Anterior cingulate cortex (tissue), 58 donors: Measurements from ENCODE around the gene OXCT1.
"Not testable (repeated sequence)": the region's sequence is repeated elsewhere in the genome, so short reads cannot be mapped to it uniquely, and the experiment has no call there.

Source experiments
- DNase-seq, 58 donors: peaks; one replicate each; lab custom pipeline; 2025; lab: John Stamatoyannopoulos, UW

Gene OXCT1

DNA sequence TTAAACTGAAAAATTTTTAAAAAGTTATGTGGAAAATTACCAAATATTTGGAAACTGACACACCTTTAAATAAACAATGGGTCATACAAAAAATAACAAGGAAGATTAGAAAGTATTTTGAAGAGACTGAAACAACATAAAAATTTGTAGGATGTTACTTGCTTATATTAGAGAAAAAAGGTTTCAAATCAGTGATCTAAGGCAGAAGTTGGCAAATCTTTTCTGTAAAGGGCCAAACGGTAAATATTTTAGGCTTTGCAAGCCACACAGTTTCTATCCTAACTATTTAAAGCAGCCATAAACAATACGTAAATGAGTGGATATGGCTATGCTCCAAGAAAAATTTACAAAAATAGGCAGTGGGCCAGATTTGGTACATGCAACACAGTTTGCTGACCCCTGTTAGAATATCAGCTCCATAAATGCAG is 81.3 kb downstream of the OXCT1 start:
- DNase-seq, result no peak

DNA sequence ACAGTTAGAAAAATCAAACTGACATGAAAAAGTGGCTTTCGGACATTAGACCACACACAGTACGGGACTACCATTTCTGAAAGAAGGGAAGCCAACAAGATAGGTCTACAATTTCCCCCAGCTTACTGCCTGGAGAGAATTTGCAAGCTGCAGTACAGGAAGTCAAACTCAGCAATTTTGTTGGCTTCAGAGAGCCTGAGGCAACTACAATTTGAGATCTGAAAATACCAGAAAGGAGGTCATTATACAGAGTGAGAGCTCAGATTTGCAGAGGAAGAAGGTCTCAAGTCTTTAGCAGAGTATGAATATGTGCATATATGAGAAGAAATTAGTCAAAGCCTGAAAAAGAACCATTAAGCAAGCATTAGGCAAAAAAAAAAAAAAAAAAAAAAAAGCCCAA is 83.0 kb downstream of the OXCT1 start:
- DNase-seq, result no peak

DNA sequence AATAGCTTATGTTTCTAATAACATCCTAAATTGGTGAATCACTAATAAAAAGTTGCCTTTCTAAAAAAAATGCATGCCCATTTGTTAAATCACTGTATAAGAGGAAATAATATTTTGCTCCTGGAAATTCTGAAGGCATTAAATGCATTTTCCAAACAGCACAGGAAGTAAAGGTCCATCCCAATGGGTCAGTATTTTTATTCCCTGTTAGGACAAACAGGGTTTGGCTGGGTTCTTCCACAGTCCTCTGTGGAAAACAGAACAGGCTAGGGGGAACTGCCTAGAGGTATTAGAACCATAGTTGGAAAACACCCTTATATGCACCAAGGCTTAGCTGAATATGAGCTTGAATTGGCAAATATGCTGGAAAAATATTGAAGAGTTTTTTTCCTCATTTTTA is 85.2 kb downstream of the OXCT1 start:
- DNase-seq, result no peak

DNA sequence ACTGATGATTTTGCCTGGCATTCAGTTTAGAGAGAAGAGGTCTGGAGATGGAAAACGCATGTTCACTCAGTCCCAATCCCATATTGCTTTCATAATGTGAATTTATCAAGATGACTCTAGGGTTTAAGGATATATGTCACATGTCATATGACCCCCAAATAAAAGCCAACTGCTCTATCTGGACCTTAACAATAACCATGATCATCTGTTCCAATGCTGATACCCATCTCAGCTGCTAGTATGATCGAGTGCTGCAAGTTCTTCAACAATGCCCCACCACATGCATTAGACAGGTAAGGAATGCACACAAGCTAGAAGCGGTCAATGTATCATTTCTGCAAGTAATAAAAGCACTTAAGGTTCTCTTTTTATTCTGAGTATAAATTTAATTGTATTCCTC is 91.8 kb downstream of the OXCT1 start:
- no peak for DNase-seq

DNA sequence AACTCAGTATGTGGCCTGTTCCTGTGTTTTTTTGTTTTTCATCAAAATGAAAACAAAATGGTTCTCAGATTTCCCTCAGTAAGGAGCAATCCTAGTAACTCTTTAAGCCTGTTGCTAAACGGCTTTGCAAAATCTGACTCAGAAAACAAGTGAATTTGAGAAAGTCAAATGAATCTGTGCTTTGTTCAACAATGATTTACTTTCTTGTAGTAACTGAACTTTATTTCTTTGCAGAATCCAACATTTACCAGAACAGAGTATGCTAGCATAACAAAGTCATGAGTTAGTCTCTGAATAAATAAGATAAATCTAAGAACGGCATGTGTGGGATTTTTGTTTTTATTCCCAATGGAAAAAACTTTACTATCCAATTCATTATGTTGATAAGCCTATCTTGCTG is 93.8 kb downstream of the OXCT1 start:
- no peak for DNase-seq

DNA sequence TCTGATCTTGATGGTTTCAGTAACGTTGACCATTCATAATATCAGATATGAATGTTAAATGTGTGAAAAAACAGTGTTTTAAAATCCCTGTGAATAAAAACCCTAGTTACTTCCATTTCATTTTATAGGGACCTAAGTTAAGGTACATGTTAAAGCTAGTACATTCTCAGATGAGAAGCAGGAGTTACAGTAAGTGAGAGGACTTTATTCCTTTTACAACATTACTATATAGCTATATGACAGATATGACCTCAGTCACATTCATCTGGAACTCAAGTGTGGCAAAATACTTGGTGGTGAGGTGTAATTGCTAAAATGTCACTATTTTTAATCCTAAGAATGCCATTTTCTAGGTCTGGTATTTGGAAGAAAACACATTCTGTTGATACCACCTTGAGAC is 96.4 kb downstream of the OXCT1 start:
- no peak for DNase-seq

DNA sequence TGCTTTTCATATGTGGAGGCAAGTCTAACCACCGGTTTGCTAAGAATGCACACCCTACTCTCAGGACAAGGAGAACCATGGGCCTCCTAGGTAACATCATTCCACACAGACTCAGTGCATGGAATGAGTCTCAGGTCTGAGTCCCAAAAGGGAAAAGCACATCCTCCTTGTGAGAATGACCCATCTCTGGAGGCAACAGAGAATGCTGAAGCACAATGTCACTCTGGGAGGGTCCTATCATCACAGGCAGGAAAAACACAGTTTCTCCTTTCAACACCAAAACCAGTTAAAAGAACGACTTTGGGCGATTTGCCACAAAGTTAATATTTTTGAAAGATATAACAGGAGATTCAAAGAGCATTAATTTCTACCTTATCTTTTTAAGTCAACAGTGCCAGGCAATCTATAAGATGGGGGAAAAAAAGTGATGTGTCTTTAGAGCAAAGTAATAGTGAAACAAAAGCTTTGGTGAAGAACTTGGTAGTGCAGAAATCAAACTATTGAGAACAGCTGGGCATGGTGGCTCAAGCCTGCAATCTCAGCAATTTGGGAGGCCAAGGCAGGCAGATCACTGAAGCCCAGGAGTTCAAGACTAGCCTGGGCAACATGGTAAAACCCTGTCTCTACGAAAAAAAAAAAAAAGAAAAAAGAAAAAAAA is 97.3 kb downstream of the OXCT1 start:
- no peak for DNase-seq

DNA sequence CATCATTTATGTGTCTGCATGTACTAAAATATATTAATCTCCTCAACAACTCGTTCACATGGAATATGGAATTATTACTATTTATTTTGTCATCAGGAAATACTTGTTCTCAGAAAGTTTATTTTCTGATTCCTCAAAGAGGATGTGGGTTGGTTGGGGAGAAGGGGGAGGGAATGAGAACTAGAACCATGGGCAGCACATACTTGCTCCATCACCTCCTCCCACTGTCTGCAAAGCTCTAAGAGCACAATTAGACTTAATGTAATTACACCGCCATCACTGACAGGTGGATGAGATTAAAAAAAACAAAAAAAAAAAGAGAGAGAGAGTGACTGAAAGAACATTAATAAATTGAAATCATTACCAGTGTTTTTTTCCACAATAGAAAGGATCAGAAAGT is 98.2 kb downstream of the OXCT1 start:
- no peak for DNase-seq

DNA sequence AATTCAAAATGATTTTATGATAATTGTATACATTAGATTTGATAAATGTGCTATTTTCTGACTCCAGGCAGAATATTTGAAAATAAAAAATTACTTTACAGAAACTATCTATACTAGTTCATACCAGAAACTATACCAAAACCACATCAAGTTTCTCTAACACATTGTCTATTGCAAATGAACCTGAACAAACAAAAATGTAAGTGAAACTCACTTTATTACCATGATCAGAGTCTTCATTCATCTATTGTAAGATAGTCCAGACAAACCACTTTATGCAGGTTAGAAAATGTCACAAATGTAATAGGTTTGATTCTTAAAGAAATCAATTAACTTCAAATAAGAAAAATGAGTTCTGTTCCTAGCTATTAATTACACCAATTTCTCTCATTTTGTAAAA is 99.4 kb downstream of the OXCT1 start:
- no peak for DNase-seq

DNA sequence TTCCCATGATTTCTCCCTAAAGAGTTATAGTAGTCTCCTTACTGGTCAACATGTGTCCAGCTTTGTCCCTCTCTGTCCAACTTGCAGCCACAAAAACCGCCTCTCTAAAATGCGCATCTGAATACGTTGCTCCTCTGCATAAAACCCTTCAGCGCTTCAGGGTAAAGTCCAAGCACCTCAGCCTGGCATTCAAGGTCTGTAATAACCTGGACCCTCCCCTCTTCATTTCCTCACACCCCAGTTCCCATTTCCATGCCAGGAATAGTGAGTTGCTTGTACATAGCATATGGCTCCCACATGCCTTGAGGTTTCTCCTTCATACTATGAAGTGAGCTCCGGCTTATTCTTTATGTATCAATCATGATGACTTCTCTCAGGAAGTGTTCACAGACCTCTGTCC is 101.5 kb downstream of the OXCT1 start:
- no peak for DNase-seq

DNA sequence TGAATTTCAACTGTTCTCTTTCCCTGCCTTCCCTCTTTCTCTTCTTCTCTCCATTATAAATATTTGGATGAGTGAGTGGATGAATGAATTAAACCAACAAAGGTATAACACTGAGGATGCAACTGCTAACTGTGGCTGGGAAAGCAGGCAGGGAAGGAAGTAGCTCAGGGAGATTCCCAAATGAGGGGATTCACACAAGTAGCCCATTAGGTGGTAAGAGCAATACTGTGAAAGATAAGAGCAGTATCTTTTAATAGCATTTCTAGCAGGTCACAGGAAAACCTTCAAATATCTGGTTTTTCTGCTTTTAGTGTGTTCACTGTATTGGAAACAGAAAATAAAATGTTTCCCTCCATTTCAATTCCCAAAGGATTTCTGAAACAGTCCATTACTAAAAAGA is 105.6 kb downstream of the OXCT1 start:
- DNase-seq, result no peak

DNA sequence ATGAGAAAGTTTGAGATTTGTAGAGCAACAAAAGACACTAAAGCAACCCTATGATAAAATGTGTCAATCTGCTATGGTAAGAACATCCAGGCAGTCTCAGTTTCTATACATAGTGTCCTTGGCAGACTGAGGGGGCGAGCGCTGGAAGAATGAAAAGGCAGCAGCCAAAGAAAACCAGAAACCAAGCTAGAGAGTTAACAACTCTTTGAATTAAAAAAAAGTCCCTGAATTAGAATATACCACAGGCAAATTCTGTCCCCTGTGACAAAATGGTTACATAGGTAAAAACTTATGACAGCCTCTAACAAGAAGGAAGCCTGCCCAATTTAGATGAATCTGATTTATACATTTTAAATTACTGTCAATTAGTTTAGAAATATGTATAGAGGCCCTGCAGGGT is 106.7 kb downstream of the OXCT1 start:
- DNase-seq, result peak in 22 of 58 donors; percentile 1 to 61 (median 10)

DNA sequence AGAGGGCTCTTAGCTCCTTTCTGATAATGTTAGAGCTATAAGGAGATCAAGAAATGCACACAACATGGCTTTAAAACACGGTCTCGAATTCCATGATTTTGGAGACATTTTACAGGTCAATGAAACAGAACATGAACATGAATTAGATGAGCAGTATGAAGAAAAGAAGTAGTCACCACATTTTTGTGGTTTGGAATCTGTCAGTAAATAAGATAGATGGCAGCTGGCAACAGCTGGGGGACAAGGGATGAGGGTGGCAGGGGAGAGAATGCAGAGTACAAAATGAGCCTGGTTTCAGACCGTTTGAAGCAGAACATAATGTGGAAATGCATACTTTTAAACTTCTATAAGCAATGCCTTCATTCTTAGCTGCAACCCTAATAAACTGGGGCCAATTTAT is 107.1 kb downstream of the OXCT1 start:
- no peak for DNase-seq

DNA sequence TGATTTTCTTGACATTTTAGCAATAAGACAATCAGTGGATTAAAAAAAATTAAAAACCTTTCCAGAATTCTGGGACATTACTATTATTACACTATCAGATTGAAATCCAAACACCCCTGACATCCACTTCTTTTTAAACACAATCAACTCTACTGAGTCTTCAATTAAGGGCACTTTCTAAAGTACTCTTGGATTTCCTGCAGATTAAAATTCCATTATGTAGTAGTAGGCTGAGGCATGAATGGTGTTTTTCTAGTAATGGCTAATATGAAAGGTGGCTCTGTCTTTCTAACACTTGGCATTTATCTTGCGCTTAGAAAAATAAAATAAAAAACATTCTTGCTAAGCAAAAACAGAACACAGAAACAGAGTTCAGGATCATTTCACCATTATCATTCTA is 107.8 kb downstream of the OXCT1 start:
- DNase-seq, result no peak

DNA sequence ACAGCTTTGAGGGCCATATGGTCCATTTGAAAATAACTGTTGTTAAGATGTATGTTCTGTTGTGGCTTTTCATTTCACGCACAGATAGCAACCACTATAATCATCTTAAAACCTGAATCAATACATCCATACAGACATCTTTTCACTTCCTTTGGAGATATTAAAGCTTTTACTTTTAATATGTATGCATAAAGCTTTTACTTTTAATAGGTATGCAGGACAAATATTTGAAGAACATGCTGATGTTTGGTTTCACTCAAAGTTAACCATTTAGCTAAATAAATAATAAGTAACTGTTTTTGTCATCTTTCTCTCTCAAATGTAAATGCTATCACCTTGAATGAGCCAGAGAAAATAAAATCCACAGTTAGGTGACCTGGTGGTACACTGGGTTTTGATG is 108.6 kb downstream of the OXCT1 start:
- no peak for DNase-seq

DNA sequence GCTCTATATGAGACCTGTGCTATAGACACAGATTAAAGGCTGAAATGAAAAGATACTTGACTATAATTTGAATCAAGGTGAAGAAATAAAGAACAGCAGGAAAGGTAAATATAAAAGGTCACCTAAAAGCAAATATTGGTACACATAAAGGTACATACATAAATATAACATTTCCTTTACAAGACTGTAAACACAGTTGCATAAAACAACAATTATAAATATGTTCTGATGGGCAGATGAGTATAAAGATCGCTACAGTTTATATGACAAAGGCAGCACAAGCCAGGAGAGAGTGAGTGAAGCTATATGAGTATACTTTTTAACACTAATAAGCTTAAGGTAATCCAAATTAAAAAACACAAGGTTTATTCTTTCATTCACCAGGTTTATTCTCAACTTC is 114.5 kb downstream of the OXCT1 start:
- DNase-seq, result no peak

DNA sequence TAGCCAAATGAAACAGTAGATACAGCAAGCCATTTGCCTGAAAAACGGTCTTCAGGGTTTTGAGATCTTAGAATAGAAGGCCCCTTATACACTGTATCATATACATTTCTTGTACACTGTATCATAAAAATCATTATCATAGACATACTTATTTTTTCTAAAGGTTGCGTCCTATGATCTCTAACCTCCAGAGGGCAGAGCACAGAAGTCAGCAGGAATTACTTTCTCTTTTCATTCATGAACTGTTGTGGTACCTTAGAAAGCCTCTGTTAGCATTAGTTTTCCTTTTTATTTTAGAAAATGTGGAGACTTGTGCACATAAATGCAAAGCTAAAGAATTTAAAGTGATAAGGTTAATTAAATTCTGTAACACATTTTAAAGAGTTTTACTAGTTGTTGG is 115.4 kb downstream of the OXCT1 start:
- no peak for DNase-seq

DNA sequence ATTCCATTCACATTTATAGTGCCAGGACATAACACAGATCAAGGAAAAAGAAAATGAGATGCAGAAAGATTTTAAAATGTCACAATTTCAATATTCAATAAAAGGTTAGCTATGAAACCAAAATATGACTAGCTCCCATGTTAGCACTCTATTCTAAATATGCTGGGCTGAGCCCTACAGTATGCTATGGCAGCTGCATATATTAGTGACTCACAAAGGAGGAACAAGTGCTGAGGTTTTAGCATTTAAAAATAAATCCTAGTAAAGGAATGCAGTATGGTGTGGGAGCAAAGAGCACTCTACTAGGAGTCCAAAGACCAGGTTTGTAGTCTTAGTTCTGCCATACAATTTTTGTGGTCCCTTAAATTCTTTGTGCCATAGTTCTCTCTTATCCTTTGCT is 118.4 kb downstream of the OXCT1 start:
- DNase-seq, result peak in 1 of 58 donors; percentile 5

DNA sequence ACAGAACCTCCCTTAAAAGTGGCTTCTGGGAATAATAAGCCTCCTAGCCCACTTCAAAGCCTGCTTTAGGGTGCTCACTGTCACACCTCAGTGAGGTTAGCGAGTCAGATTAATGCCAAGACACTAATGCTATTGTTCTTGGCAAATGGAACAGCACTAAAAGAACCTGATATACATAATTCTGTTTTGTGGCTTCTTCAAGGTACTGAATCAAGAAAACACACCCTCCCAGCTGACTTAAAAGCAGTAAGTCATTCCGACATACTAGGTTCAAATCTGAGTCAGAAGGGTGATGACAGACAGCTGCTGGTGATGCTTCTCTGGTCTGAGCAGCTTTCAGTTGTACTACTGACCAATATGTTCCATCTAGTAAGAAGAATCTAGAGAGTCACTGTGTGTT is 121.6 kb downstream of the OXCT1 start:
- DNase-seq, result no peak

DNA sequence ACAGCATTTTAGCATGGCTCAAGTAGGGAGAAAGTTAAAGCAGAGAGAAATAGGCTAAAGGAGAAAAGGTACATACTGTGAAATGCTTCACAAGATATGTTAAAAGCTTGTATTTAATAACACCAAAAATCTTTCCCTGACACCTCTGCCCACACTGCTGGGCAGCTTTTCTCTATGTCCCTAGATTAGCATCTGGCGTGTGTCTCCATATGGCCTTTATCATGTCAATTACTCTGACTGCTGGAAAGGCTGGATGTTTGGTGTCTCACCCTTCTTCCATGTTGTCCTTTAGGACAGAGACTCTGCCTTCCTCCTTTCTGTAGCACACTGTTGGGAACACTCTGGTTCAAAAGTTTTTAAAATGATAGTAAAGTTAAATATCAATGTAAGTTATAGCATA is 122.5 kb downstream of the OXCT1 start:
- DNase-seq, result peak in 3 of 58 donors; percentile 0 to 19 (median 2)

DNA sequence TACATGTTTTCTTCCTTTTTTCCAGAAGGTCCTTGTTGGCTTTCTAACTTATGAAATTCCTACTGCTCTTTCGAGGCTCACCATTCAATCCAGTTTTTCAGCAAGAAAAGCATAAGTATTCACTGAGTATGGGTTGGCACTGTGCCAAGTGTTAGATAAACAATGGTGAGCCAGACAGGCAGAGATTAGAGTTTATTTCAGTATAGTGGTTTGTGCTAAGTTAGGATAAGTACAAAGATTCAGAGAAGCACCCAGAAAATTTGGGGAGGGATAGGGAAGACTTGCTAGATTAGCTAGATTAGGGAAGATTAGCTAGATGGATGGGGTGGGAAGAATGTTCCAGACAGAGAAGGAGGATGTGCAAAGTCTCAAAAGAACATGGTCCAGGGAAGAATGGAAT is 122.9 kb downstream of the OXCT1 start:
- DNase-seq, result peak in 1 of 58 donors; percentile 1

DNA sequence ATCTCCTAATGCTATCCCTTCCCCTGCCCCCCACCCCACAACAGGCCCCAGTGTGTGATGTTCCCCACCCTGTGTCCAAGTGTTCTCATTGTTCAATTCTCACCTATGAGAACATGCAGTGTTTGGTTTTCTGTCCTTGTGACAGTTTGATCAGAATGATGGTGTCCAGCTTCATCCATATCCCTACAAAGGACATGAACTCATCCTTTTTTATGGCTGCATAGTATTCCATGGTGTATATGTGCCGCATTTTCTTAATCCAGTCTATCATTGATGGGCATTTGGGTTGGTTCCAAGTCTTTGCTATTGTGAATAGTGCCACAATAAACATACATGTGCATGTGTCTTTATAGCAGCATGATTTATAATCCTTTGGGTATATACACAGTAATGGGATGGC is 127.6 kb downstream of the OXCT1 start:
- not testable (repeated sequence) for DNase-seq

DNA sequence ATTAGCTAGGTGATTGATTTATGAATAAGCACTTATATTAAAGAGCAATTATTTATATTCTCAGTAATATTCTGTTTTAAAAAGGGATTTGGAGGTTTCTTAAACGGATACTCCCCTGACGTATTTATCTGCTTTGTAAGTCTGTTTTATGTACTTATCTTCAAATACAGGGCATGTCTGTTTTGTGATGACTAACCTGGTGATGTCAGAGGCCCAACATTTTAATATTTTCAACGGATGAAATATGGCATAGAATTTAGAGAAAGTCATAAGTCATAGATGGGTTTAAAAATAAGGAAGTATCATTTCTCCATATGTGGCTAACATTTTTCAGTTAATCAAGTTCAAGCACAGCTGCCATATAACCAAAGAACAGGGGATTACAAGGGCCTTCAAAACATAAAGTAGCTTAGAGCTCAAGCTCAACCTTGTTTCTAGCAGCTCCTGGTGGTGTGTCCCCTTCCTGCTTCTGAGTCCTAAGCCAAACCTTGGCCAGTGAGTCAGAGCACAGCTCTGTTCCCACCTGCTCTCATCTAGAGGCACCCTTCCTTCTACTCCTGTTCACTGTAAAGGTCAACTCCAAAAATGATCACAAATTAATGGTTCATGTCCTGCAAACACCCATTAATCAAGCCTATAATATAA is 131.4 kb downstream of the OXCT1 start:
- no peak for DNase-seq
